GM12875 (cell line): ENCODE measurements around the gene CDR2L.

Experiments used
- H3K4me3 ChIP-seq: one replicate; pipeline ENCODE4 v1.5.1; 2011; ENCODE audit warnings: low read depth, low read length, control low read depth
- CTCF ChIP-seq: IDR thresholded peaks from 2 replicates; pipeline ENCODE4 v1.5.1; 2011; ENCODE audit warnings: low read depth, mild to moderate bottlenecking, control low read depth, inconsistent platforms, low read length, moderate library complexity, borderline replicate concordance; ENCODE audit not compliant: insufficient read depth

The CDR2L gene

GRCh38 chr17:74995847-74996246, 8.4 kb downstream of the CDR2L start:
- H3K4me3 ChIP-seq: no peak overlapping the region
- TF ChIP-seq CTCF: no peak

- TF ChIP-seq CTCF: no peak
- no peak overlapping the region for H3K4me3 ChIP-seq
Observed at GRCh38 chr17:74998783-74999182, 11.4 kb downstream of the CDR2L start.

- TF ChIP-seq CTCF: no peak
- H3K4me3 ChIP-seq: no peak overlapping the region
Observed at GRCh38 chr17:74999523-74999922, 12.1 kb downstream of the CDR2L start.

- H3K4me3 ChIP-seq: no peak overlapping the region
- no peak for TF ChIP-seq CTCF
Observed at GRCh38 chr17:75001915-75002843, 14.7 kb downstream of the CDR2L start.

- TF ChIP-seq CTCF: no peak
- H3K4me3 ChIP-seq: no peak overlapping the region
Observed at GRCh38 chr17:75003070-75003956, 15.9 kb downstream of the CDR2L start.

GRCh38 chr17:75003957-75004355, 16.5 kb downstream of the CDR2L start:
- no peak overlapping the region for H3K4me3 ChIP-seq
- no peak for TF ChIP-seq CTCF
